ENCODE data around the gene OR6S1. TPM values are rescaled to one million over a fixed set of nuclear protein-coding genes. Genes with fewer than 3 reads are reported as not detected.

The OR6S1 gene, protein sequence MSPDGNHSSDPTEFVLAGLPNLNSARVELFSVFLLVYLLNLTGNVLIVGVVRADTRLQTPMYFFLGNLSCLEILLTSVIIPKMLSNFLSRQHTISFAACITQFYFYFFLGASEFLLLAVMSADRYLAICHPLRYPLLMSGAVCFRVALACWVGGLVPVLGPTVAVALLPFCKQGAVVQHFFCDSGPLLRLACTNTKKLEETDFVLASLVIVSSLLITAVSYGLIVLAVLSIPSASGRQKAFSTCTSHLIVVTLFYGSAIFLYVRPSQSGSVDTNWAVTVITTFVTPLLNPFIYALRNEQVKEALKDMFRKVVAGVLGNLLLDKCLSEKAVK
- not detected for total RNA-seq
- not detected for polyA plus RNA-seq (ENCODE audit: insufficient read length in 2 of 2)
- long read RNA-seq, donor 1: 0 reads
- long read RNA-seq, donor 2: 0 reads
- long read RNA-seq, donor 3: 0 reads
- long read RNA-seq, donor 4: 0 reads

DNA sequence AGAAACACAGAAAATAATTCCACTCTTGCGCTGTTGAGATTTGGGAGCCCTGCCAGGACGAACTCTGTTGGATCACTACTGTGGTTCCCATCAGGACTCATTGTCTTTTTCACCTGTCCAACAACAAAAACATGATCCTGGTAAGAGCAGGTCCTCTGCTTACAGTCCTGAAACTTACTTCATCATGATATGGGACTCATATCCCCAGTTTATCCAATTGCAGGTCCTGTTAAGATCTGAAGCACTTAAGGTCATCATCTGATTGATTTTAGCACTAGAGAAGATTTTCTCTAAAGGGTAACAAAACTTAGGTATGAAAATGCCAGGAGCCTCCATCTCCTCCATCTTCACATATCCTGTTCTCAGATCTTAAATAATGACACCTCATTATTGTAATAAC is at the start of gene OR6S1:
Gene OR6S1 (minus strand): TSS at position 101 of the 400 bp plus-strand sequence. CDS start 0 bp downstream, at position 101.
- no peaks in the 10 kb centered on the region for H3K27me3 ChIP-seq (ENCODE audit: control insufficient read depth, insufficient read depth, low read length)
- no peaks in the 10 kb centered on the region for H3K36me3 ChIP-seq (ENCODE audit: control insufficient read depth, insufficient read depth, low read length)
- WGBS (ENCODE audit: insufficient coverage): 90% methylated on average over 2 of the region's 2 CpGs
- H3K4me3 ChIP-seq (ENCODE audit: low read depth, low read length): no peak within 1 kb of the TSS
- H3K4me1 ChIP-seq (ENCODE audit: control insufficient read depth, insufficient read depth, low read length): no peaks in the 10 kb centered on the region
- no peaks in the 10 kb centered on the region for H3K9me3 ChIP-seq (ENCODE audit: control insufficient read depth, insufficient read depth, low read length)
- no peak for DNase-seq (ENCODE audit: low read depth in 4 of 6, low spot score in 6 of 6)
- H3K27ac ChIP-seq (ENCODE audit: low read depth, low read length): no peak within 1 kb of the TSS

DNA sequence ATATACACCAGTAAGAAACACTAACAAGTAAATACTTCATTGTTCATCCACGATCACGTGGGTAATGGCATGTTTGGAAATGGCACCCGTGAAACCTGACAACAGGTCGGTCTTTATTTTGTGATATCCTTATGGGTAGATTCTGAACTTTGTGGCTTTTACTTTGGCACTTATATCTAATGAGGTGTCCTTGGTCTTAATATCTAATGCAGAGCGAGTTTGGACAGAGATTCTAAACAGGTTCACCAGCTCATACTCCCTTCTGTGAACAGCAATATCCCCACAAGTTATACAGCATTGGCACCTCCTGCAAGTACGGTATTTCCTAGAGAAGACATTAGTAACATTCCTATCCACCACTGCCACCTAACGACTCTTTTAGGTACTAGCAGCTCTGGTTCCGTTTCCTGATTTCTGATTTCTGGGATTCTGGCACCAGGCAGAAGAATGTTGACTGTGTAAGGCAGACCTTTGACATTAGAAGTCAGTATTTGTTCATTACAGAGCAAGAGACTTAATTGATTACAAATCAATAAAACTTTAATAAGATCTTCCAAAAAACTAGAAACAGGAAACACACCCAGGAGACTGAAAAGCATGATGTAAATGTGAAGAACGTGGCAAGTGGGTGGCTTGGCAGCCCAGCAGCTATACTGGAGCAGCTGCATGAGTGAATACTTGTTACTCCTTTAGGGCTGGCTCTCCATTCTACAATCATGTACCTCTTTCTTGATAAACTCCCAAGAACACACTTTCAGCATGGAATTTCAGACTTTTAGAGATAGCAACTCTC is 49.6 kb upstream of the OR6S1 start:
- H3K9me3 ChIP-seq (ENCODE audit: control insufficient read depth, insufficient read depth, low read length): no peaks in the 10 kb centered on the region
- H3K4me3 ChIP-seq (ENCODE audit: low read depth, low read length): no peak overlapping the region
- no peaks in the 10 kb centered on the region for H3K36me3 ChIP-seq (ENCODE audit: control insufficient read depth, insufficient read depth, low read length)
- peak; percentile 57 to 94 (median 72) for DNase-seq (ENCODE audit: low read depth in 4 of 6, low spot score in 6 of 6)
- H3K27ac ChIP-seq (ENCODE audit: low read depth, low read length): no peak overlapping the region
- H3K27me3 ChIP-seq (ENCODE audit: control insufficient read depth, insufficient read depth, low read length): no peaks in the 10 kb centered on the region
- H3K4me1 ChIP-seq (ENCODE audit: control insufficient read depth, insufficient read depth, low read length): no peaks in the 10 kb centered on the region
- 0% methylated on average over 1 of the region's 9 CpGs for WGBS (ENCODE audit: insufficient coverage)

DNA sequence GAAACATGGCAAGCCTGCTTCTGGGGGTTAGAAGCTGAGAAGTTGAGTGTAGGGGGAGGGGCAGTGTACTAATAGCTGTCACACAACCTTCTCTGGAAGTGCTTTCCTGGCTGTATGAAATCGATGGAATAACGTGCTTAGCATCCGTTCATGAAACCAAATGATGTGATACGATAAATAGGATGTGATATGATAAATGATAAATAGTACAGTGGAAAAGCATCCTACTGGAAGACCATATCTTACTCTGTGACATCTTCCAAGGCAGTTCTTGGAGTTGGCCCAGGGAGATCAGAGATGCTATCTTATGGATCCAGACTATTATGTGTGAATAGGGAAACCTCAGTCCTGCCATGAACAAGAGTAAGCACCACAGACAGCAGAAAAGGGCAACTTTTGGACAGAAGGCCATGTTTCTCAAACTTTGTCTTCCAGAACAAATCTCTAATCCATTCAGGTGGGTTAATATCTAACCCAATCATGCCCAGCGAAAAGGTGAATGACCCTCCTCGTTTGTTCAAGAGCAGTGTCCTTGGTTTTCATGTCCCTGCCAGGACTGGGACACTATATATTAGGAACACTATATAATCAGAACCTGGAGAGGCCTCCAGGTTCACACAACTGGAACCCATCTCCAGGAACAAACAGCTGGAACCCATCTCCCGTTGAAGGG is 46.8 kb upstream of the OR6S1 start, which contains the start of gene ANG:
Gene ANG (plus strand): TSS at position 598 of the 673 bp plus-strand sequence. CDS start 4,801 bp downstream, outside the sequence.
- Histone ChIP-seq H3K4me3 (ENCODE audit: low read depth, low read length) (no peak within 1 kb of the TSS), H3K4me1 (ENCODE audit: control insufficient read depth, insufficient read depth, low read length) (peaks cover 13% of the 10 kb centered on the region), H3K27me3 (ENCODE audit: control insufficient read depth, insufficient read depth, low read length) (no peaks in the 10 kb centered on the region), H3K36me3 (ENCODE audit: control insufficient read depth, insufficient read depth, low read length) (no peaks in the 10 kb centered on the region), H3K9me3 (ENCODE audit: control insufficient read depth, insufficient read depth, low read length) (no peaks in the 10 kb centered on the region), H3K27ac (ENCODE audit: low read depth, low read length) (no peak within 1 kb of the TSS)
- WGBS (ENCODE audit: insufficient coverage): 100% methylated on average over 3 of the region's 7 CpGs
- no peak for DNase-seq (ENCODE audit: low read depth in 4 of 6, low spot score in 6 of 6)

DNA sequence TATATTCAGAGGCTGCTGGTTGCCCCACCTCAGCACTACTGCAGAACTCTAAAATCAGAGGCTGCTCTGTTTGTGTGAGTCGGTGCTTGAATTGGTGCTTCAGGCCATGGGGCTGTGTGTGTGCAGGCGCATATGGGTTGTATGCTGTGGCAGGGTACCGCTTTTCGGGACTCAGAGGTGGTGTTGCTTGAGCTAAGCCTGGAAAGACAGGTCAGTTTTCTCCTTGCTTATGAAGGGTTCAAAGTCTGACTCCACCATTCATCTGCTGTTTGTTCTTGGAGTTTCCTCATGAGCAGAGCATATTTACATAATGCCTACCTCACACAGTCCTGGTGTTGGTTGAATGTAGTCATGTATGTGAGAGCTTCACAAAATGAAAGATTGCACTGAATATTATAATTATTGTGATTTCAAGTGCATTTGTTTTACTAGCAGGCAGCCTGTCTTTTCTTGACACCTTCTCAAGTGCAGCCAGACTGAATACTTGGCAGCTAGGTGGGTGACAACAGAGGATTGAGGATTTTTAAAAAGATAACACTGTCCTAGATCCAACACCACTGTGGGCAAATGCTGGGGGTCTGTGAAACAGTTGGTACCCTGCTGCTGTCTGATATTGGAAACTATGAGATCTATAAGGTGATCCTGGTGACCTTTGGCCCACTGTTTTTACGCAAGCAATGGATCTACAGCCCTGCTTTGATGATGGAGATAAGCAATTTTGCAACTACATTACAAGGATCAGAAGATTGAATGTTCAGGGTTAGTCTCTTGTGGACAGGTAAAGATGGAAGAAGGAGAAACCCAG is 46.1 kb upstream of the OR6S1 start:
- Histone ChIP-seq H3K27me3 (ENCODE audit: control insufficient read depth, insufficient read depth, low read length) (no peaks in the 10 kb centered on the region), H3K4me3 (ENCODE audit: low read depth, low read length) (no peak overlapping the region), H3K27ac (ENCODE audit: low read depth, low read length) (no peak overlapping the region), H3K36me3 (ENCODE audit: control insufficient read depth, insufficient read depth, low read length) (no peaks in the 10 kb centered on the region), H3K9me3 (ENCODE audit: control insufficient read depth, insufficient read depth, low read length) (no peaks in the 10 kb centered on the region), H3K4me1 (ENCODE audit: control insufficient read depth, insufficient read depth, low read length) (peaks cover 13% of the 10 kb centered on the region)
- 88% methylated on average over 5 of the region's 5 CpGs for WGBS (ENCODE audit: insufficient coverage)
- no peak for DNase-seq (ENCODE audit: low read depth in 4 of 6, low spot score in 6 of 6)

DNA sequence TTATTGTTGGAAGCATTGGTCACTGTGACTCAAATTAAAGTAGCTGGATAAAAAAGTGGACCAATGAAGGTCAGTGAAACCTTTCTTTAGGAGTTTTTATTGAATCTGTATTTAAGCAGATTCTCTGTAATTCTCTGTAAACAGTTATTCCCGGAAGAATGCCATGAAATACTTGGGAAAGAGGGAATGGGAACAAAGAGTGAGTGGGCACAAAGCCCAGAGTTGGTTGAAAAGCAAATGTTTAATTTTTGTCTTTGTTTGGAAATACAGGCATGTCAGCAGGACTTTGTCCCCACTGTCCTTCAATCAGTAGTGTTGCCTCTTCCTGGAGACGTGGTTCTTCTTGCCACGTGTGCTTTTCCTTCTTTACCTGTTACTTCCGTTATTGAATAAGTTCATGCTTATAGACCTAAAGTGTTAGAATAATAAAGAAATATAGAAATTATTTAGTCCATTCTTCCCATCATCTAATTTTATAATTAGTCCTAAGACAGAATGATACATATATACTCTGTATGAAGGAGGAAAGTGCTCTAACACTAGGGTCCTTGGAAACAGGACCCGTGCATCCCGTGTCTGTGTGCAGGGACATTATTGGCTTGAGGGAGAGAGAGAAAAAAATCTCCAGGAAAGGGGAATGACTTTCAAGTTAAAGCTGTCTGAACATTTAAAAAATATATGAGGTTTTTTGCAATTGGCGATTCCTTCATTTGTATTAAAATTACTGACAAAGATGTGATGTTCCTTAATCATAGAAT is 45.1 kb upstream of the OR6S1 start:
- H3K9me3 ChIP-seq (ENCODE audit: control insufficient read depth, insufficient read depth, low read length): no peaks in the 10 kb centered on the region
- H3K27me3 ChIP-seq (ENCODE audit: control insufficient read depth, insufficient read depth, low read length): no peaks in the 10 kb centered on the region
- no peaks in the 10 kb centered on the region for H3K36me3 ChIP-seq (ENCODE audit: control insufficient read depth, insufficient read depth, low read length)
- H3K4me3 ChIP-seq (ENCODE audit: low read depth, low read length): no peak overlapping the region
- H3K4me1 ChIP-seq (ENCODE audit: control insufficient read depth, insufficient read depth, low read length): peaks cover 22% of the 10 kb centered on the region
- WGBS (ENCODE audit: insufficient coverage): 56% methylated on average over 1 of the region's 7 CpGs
- no peak overlapping the region for H3K27ac ChIP-seq (ENCODE audit: low read depth, low read length)
- no peak for DNase-seq (ENCODE audit: low read depth in 4 of 6, low spot score in 6 of 6)

DNA sequence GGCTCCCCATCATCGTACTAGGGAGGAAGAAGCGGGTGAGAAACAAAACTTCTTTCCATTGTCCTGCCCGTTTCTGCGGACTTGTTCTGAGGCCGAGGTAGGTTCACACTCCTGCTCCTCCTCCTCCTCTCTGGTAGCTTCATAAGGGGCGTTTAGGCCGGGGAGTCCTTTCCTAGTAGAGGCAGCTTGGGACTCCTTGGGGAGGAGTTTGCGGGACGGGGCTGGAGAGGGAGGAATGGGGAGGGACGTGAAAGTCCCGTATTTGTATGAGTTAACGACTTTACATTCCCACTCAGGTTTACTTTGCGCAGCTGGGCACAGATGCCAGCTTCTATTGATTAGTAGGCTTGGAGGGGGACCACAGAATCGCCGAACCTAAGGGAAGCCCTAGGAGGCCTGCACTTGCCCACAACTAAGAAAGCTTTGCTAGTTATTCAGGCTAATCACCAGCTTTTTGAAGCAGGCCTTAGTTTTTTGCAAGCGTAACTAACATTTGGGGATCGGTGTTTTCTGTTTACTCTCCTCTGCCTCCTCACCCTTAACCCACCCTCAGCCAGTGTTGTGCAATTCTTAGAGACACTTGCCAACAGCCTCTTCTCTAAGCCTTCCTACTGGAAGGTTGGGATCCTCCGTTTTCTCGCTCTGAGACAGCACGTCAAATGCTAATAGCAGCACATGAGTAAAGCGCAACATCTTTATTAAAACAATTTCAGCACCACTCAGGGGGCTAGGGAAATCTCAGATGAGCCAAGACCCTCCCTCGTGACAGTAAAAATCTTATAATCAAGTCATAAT is 43.4 kb upstream of the OR6S1 start:
- peaks cover 30% of the 10 kb centered on the region for H3K4me1 ChIP-seq (ENCODE audit: control insufficient read depth, insufficient read depth, low read length)
- peak overlapping the region; percentile 100 for H3K27ac ChIP-seq (ENCODE audit: low read depth, low read length)
- no peaks in the 10 kb centered on the region for H3K9me3 ChIP-seq (ENCODE audit: control insufficient read depth, insufficient read depth, low read length)
- no peak for DNase-seq (ENCODE audit: low read depth in 4 of 6, low spot score in 6 of 6)
- H3K36me3 ChIP-seq (ENCODE audit: control insufficient read depth, insufficient read depth, low read length): no peaks in the 10 kb centered on the region
- 9% methylated on average over 12 of the region's 22 CpGs for WGBS (ENCODE audit: insufficient coverage)
- H3K4me3 ChIP-seq (ENCODE audit: low read depth, low read length): peak overlapping the region; percentile 99
- H3K27me3 ChIP-seq (ENCODE audit: control insufficient read depth, insufficient read depth, low read length): no peaks in the 10 kb centered on the region

DNA sequence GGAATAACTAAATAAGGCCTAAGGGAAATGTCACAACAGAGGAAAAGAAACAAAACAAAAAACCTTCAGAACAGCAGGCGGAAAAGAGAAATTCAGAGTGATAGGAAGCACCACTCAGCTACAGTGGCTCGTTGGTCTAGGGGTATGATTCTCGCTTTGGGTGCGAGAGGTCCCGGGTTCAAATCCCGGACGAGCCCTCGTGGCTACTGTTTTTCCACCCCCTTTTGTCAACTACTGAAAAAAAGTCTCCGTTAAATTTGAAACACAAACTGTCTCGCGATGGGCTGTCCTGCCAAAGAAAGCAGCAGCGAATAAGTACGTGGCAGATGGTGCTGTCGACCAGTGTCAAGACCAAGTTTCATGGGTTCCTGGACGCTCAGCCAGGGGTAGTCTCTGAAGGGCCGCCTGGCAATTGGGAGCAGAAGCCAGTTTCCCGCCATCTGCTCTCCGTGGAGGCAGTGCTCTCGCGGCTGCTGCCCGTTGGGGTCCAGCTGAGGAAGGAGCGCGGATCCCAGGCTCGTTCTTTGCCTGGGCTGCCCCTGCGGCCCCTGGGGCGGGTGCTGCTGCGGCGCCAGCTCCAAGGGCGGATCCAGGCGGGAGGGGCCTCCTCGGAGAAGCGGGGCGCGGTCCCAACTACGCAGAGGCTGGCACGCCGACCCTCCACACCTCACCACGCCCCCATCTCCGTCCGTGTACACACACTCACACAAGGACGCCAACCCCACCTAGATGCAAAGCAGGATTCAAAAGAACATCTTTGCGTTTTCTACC is 42.6 kb upstream of the OR6S1 start, which contains the start of gene RNASE4:
Gene RNASE4 (plus strand): TSS at position 670 of the 771 bp plus-strand sequence. CDS start 14,812 bp downstream, outside the sequence.
- Histone ChIP-seq H3K4me1 (ENCODE audit: control insufficient read depth, insufficient read depth, low read length) (peaks cover 30% of the 10 kb centered on the region), H3K9me3 (ENCODE audit: control insufficient read depth, insufficient read depth, low read length) (no peaks in the 10 kb centered on the region), H3K27me3 (ENCODE audit: control insufficient read depth, insufficient read depth, low read length) (no peaks in the 10 kb centered on the region), H3K27ac (ENCODE audit: low read depth, low read length) (peak within 1 kb of the TSS; percentile 100), H3K36me3 (ENCODE audit: control insufficient read depth, insufficient read depth, low read length) (no peaks in the 10 kb centered on the region), H3K4me3 (ENCODE audit: low read depth, low read length) (peak within 1 kb of the TSS; percentile 99)
- DNase-seq (ENCODE audit: low read depth in 4 of 6, low spot score in 6 of 6): peak; percentile 47 to 90 (median 68)
- under 1% methylated on average over 37 of the region's 42 CpGs for WGBS (ENCODE audit: insufficient coverage)
